ENCODE measurements around the gene RPL3. TPM values are rescaled to one million over a fixed set of nuclear protein-coding genes. Genes with fewer than 3 reads are reported as not detected.

RPL3 gene
- total and polyA plus RNA-seq, 2 of the 4 experiments (the other 2 are of a cell fraction): 2,871 to 3,312 TPM

- TF ChIP-seq, protein P1, sequence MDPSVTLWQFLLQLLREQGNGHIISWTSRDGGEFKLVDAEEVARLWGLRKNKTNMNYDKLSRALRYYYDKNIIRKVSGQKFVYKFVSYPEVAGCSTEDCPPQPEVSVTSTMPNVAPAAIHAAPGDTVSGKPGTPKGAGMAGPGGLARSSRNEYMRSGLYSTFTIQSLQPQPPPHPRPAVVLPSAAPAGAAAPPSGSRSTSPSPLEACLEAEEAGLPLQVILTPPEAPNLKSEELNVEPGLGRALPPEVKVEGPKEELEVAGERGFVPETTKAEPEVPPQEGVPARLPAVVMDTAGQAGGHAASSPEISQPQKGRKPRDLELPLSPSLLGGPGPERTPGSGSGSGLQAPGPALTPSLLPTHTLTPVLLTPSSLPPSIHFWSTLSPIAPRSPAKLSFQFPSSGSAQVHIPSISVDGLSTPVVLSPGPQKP (IDR thresholded peaks at IDR 0.05; ENCODE audit: borderline replicate concordance, low read depth, low read length): no peak
Measured at GRCh38 chr22:39318507-39319283, 728 bp downstream of the RPL3 start (continued).

All from IMR-90 (cell line).